GM20431 (cell line): ENCODE data around the gene PCMT1.

Experiments
- in situ Hi-C: fragments of 300-500 bp; cut with MseI, MboI; formaldehyde crosslinking; loops from one replicate; pipeline ENCODE4 v1.15.0; 2020; ENCODE audit warnings: low sequenced_read_pairs; ENCODE audit not compliant: unreplicated experiment

The PCMT1 gene

DNA sequence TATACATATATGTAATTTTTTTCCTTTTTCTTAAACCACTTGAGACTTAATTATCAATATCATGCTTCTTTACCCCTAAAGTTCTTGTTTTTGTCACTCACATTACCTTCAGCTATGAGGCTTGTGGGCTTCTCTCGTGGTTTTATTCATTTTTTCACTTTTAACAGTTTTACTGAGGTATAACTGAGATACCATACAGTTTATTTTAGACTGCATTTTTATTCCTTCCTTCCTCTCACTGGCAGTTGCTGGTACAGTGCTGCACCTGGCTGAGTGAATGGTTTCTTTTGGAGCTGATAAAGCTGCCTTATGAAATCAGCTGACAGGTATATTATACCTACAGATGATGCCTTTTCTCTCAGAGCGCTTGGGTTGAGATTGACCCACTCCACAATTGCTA lies 60.3 kb downstream of the PCMT1 start:
- in situ Hi-C loops: no loop called here

DNA sequence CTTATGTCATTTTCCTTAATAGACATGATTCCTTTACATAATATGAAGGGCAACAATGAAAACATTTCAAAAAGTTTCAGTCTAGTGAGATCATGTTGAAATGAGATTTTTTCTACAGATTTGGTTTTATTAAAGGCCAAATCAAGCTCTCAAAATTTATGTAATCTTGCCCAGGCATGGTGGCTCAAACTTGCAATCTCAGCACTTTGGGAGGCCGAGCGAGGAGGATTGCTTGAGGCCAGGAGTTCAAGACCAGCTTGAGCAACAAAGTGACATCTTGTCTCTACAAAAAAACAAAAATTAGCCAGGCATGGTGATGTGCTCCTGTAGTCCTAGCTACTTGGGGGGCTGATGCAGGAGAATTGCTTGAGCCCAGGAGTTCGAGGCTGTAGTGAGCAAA lies 63.8 kb downstream of the PCMT1 start:
- in situ Hi-C loops: no loop called here

DNA sequence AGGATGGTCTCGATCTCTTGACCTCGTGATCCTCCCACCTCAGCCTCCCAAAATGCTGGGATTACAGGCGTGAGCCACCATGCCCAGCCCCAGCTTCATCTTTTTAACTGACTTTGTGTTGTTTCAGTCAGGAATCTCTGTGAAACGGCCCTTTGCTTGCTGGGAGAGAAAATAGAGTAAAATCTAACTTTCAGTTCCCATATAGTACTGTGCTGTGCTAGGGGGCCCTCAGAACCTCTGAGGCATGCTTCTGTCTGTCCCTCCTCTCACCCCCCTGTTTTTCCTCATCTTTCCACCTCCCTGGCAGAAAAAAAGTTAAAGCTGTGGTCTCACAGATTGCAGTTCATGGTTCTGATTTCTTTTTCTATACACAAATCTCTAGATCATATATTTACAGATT lies 66.2 kb downstream of the PCMT1 start:
- in situ Hi-C loops: no loop called here

DNA sequence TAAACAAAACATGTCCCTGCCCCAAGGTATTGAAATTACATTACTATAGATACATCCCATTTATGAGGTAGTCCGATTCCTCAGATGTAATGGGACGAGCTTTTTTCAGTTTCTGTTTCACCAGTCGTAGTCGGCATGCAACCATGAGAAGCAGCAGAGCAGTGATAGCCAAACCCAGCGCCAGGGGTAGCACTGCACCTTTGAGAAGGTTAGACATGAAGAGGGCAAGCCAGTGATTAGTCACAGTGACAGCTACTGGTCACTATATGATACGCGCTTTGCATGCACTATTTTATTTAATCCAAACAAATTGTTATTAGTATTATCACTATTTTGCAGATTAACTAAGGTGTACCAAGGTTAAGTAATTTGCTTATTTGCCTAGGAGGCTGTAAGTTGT lies 71.0 kb downstream of the PCMT1 start:
- in situ Hi-C loops: no loop called here

DNA sequence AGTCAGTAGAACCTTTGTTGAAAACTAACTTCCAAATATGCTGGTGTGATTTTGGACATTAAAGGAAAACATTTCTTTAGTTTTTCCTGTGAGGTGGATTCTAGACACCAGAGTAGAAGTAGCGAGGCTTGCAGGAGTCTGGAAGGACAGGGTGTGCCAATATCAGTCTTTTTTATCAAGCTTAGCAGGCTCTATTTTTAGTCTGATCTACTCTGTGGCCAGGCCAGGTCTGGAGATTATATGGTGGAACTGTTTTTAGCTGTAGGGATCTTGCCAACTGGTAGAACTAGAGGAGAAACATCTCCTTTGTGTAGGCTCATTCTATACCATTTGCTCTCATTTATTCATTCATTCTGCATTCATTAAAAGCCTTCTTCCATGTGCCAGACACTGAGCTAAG lies 72.0 kb downstream of the PCMT1 start:
- in situ Hi-C loops: no loop called here

DNA sequence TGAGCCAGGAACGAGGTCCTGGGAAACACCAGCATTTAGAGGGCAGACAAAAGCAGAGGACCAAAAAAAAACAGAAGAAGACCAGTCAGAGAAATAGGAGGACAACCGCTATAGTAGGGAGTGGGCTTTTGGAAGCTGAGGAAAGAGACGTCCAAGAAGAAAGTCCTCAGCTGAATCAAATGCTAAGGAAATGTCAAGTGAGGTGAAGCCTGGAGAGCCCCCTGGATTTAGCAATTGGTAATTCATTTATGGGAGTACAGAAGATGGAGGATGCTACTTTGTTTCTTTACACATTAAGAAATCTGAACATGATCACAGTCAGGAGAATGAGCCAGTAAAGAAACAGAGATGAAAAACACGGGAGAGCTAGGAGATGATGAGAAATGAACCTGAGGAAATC lies 73.5 kb downstream of the PCMT1 start:
- in situ Hi-C loops: no loop called here

DNA sequence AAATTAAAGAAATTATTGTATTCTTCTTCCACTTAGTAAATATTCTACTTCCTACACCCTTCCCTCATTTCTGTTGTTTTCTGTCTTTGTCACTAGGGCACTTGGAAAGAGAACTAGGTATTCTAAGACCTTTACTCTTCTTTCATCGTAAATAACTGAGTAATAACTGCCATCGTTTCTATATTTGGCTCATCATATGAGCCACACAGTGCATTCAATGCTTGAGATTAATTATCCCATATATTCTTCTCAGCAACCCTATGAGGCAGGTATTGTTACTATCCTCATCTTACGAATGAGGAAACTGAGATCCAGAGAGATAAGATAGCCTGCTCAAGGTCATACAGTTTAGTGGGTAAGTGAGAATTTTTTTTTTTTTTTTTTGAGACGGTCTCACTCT lies 75.8 kb downstream of the PCMT1 start:
- in situ Hi-C loops: loop anchor here (25.0 kb wide), 1 partner anchor 187 kb away; no protein-coding TSS in a partner anchor

DNA sequence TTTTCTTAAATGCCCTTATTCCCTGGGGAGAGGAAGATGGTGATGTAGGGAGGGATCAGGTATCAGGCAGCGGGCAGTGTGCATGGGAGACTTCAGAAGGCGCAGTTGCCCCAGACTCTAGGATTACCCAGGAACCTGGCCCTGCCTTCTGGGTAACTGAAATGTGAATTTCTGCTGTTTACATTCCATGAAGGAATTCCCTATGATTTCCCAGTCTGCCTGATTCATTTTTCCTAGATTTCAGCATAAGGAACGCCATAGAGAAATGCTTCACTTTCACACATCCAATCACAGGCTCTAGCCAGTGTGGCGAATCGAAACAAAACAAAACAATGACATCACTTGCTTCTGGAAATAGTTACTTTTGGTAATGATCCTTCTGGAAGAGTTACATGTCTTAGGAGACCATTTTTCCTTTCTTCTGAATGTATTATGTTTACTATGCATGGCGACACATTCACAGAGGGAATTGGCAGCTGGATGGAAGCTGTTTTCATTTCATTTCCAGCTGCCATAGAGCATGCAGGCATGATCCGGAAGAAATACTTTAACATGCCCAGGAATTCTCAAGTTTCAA lies 81.3 kb downstream of the PCMT1 start:
- in situ Hi-C loops: loop anchor here (10.0 to 25.0 kb wide), 2 partner anchors 94 to 181 kb away; partner anchors contain the start of gene RAET1G

DNA sequence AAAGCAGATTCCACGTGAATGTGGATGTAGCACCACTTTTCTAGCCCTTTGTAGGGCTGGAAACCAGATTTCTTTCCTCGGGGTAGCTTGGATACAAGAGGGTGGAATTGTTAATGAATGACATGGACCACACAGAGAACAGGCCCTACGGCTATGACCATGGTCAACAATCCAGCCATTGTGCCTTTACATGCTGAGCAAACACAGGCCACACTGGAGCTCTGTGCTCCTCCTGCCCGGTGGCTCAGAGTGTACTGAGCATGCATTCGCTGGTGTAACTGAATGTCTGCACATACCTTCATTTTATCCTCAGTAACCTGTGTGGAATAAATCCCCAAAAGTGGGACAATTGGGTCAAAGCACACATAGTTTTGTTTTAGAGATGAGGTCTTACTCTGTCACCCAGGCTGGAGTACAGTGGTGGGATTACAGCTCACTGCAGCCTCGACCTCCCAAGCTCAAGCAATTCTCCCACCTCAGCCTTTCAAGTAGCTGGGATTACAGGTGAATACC lies 81.8 kb downstream of the PCMT1 start:
- in situ Hi-C loops: loop anchor here (10.0 to 25.0 kb wide), 2 partner anchors 93 to 181 kb away; partner anchors contain the start of gene RAET1G

DNA sequence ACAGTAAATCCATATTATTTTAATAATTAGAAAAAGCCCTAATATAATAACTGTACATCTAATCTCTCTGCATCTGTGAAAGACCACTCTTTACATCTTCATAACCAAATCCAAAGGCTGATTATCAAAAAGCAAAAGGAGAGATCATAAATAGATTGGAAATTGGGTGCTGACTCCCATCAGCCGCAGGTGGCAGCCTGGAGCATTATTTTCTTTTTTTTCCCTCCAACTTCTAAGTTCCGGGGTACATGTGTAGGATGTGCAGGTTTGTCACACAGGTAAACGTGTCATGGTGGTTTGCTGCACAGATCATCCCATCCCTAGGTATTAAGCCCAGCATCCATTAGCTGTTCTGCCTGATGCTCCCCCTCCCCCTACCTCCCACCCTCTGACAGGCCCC lies 84.1 kb downstream of the PCMT1 start:
- in situ Hi-C loops: loop anchor here (10.0 to 25.0 kb wide), 2 partner anchors 91 to 179 kb away; partner anchors contain the start of gene RAET1G

DNA sequence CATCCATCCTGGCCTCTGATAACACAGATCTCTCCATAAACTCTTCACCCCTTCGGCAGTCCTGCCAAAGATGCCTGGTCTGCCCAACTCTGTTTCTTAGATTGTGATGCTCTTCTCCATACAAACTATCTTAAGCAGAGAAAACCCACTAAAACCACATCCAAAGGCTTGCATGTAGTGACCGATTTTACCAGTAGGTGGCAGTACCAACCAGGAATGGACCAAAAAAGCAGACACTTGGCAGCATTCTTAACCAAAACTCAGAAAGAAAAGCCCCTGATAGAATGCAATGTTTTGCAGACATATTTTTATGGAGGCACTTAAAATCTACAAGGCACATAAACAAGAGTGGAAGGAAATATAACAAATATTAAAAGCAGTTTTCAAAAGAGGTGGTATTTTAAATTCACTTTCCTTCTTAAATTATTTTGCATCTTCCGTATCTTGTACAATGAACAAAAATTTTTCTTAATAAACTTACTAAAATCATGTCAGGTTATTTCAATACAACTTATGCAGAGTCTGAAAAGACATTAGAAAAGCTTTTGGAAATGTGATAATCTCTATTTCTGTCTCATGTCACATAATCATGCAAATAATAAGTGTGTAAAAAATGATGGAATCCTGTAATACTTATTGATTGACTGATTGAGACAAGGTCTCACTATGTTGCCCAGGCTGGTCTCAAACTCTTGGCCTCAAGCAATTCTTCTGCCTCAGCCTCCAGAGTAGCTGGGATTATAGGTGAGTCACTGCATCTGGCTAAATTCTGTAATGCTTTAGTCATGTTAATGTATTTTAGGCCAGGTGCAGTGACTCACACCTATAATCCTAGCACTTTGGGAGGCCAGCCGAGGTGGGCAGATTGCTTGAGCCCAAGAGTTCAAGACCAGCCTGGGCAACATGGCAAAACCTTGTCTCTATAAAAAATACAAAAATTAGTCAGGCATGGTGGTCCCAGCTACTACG lies 85.3 kb downstream of the PCMT1 start:
- in situ Hi-C loops: loop anchor here (10.0 to 25.0 kb wide), 2 partner anchors 90 to 178 kb away; partner anchors contain the start of gene RAET1G

DNA sequence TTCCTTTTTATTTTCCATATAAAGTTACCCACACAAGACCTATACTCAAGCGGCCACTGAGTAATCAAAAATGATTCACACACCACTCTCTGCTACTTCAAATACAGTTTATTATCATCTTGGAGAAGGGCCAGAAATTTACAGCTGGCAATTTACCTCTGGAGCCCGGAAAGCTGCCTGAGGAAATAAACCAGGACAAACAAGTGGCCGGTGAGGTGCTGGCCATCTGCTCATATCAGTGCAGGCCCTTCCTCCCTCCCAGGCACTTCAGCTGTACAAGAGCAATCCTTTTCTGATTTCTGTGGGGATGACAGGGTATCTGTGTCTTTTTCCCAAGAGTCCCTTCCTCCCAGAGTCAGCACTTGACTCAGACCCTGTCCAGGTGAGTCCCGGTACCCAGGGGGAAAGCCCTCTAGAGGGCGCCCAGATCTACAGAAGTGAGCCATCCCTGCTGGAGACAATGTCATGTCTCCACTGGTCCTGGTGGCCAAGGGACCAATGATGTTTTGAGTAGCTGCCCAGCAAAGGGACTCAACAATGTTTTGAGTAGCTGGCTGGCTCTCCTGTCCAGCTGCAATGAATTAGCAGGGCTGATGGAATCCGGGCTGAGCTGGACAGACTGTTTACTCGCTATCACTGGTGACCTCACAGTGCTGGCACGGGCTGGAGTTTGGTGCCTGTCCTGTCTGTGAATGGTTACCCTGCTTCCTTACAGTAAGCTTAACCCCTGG lies 91.0 kb downstream of the PCMT1 start:
- in situ Hi-C loops: loop anchor here (25.0 kb wide), 1 partner anchor 172 kb away; no protein-coding TSS in a partner anchor

DNA sequence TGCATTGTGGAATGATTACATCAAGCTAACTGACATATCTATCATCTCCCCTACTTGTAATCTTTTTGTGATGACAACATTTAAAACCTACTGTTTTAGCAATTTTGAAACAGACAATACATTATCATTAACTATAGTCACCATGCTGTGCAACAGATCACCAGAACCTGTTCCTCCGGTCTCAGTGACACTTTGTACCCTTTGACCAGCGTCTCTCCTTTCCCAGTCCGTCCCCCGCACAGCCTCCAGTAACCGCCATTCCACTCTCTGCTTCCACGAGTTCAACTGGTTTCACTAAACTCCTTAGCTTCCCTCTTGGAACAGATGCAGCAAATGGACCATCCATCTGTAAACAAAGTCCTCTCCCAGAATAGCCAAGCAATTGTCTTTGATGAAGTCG lies 92.8 kb downstream of the PCMT1 start:
- in situ Hi-C loops: loop anchor here (25.0 kb wide), 1 partner anchor 170 kb away; no protein-coding TSS in a partner anchor

DNA sequence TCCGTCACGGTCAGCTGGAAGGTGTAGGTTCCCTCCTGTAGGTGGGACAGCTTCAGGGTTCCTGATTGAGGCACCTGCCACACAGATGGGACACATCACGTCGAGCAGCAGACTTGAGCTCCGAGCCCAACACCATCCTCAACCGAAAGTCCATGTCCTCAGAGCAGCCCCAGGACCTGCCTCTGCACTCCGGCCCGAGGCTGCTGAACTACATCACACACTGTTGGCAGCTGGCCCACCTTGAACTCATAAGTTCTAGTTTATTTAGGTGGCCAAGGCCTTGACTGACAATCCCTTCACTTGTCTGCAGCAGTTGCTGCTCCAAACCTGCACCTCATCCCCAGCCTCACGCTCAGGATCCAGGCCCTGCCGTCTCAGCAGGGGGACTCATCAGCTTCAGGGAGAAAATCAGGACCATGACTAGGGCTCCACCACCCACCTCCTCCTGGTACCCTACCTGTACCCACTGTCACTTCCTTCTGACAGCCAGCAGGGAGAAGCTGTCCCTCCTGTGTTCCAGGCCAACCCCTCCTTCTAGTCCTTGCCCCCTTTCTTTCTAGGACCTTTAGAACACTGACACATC lies 93.6 kb downstream of the PCMT1 start:
- in situ Hi-C loops: loop anchor here (25.0 kb wide), 1 partner anchor 169 kb away; no protein-coding TSS in a partner anchor

DNA sequence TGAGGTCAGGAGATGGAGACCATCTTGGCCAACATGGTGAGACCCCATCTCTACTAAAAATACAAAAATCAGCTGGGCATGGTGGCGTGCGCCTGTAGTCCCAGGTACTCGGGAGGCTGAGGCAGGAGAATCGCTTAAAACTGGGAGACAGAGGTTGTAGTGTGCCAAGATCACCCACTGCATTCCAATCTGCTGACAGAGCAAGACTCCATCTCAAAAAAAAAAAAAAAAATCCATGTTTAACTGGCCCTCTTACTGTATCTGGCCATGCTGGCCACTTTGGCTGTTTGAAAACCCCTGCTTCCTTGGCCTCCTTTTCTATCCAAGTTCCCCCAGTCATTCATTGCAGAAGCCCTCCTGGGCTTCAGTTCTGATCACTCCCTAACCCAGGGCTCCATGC lies 94.5 kb downstream of the PCMT1 start:
- in situ Hi-C loops: loop anchor here (25.0 kb wide), 1 partner anchor 168 kb away; no protein-coding TSS in a partner anchor

DNA sequence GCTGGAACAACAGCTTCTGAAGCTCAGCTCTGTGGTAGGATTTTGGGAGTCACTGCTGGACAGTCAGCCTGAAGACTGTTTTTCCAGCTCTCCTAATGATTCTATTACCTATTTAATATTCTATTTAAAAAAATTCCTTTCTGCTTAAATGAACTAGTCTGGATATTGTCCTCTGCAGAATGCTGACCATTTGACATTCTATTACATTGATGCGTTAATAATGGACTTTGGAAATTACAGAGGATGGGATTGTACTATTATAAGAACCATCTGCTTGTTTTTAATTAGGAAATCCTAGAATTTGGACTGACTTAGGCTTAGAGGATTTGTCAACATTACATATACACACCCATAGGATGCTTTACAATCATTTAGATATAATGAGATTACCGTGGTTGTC lies 94.9 kb downstream of the PCMT1 start:
- in situ Hi-C loops: loop anchor here (25.0 kb wide), 1 partner anchor 168 kb away; no protein-coding TSS in a partner anchor

DNA sequence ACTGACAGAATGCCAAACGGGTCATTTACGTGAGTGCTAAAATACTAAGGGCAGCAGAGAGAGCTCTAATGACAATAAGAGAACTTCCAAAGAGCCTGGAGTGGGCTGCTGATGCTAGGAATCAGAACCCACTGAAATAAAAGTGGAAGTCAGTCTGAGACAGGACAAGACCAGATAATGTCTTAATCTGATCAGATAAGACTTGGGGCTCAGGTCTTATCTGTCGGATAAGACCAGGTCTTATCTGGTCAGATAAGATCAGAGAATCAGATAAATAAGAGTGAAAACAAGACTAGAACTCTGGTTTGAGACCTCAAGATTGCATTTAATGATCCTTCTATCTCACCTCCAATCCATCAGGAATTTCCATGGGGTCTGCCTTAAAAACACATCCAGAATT lies 96.0 kb downstream of the PCMT1 start:
- in situ Hi-C loops: loop anchor here (25.0 kb wide), 1 partner anchor 167 kb away; no protein-coding TSS in a partner anchor

DNA sequence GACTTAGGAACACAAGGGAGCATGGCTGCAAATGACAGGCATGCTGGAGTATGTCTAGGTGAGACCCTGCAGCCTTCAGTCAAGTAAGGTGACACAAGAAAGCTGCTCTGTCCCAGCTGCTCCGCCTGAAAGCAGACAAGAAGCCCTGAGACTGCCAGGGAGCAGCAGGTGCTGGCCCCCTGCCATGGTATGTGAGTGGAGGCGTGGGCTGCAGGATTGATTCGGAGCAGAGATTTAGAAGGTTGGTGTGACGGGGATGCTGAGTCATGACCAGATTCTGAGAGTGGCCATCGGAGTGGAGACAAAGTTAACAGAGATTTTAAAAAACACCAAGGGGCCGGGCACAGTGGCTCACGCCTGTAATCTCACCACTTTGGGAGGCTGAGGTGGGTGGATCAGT lies 96.8 kb downstream of the PCMT1 start:
- in situ Hi-C loops: loop anchor here (25.0 kb wide), 1 partner anchor 166 kb away; no protein-coding TSS in a partner anchor

DNA sequence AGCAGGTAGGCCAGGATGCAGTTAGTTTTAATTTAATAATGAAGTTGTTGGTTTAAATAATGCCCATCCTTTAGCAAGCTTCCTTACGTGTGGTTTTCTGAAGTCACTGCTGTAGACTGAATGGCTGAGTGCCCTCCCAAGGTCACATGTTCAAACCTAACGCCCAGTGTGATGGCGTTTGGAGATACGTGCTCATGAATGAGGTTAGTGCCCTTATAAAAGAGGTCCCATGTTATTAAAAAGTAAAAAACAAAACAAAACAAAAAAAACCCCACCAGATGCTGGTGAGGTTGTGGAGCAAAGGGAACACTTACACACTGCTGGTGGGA lies 98.4 kb downstream of the PCMT1 start:
- in situ Hi-C loops: loop anchor here (25.0 kb wide), 1 partner anchor 164 kb away; no protein-coding TSS in a partner anchor
